Left lung (tissue), 10 donors: ENCODE results near the gene APOBEC3B. TPM values are rescaled to one million over a fixed set of nuclear protein-coding genes. Genes with fewer than 3 reads are reported as not detected.

Experiments
- ATAC-seq: fragments of 200-7000 bp; cut with Tn5 transposase; one replicate; pipeline ENCODE4 v1.9.1; 2020; ENCODE audit warnings: moderate library complexity
- DNase-seq, 4 donors: peaks; one replicate each; pipeline ENCODE4 v3.0.0-alpha.2; 2013 to 2020
- H3K27ac ChIP-seq, 2 donors: fragments of 200-600 bp; sonication (generic) in 1 of 2; one replicate each; pipeline versions ENCODE4 v1.5.0 to v1.8.0; 2020 to 2021
- H3K27me3 ChIP-seq, 2 donors: fragments of 200-600 bp; sonication (generic) in 1 of 2; one replicate each; pipeline versions ENCODE4 v1.5.0 to v1.8.0; 2020 to 2021
- H3K36me3 ChIP-seq, 2 donors: fragments of 200-600 bp; sonication (generic) in 1 of 2; one replicate each; pipeline versions ENCODE4 v1.5.0 to v1.8.0; 2020 to 2021
- H3K4me1 ChIP-seq, 2 donors: fragments of 200-600 bp; one replicate each; pipeline ENCODE4 v1.8.0; 2021
- H3K4me3 ChIP-seq, 2 donors: fragments of 200-600 bp; sonication (generic) in 1 of 2; one replicate each; pipeline versions ENCODE4 v1.5.0 to v1.8.0; 2020 to 2021; ENCODE audit warnings: mild to moderate bottlenecking in 1 of 2
- H3K9me3 ChIP-seq, 2 donors: fragments of 200-600 bp; sonication (generic) in 1 of 2; one replicate each; pipeline versions ENCODE4 v1.5.0 to v1.8.0; 2020 to 2021
- intact Hi-C, 2 donors: fragments of 100-400 bp; cut with DNase I; formaldehyde crosslinking; loops; one replicate each; pipeline versions ENCODE4 v1.11.2 to v1.14.2; 2022
- polyA plus RNA-seq, 6 donors: library from polyadenylated mRNA; unstranded; fragments of 120-200 nt; gene quantifications; one replicate each; pipeline ENCODE4 v1.2.1, GENCODE V29; 2013; ENCODE audit not compliant: insufficient read length in 6 of 6
- total RNA-seq, 2 donors: library from RNA; stranded (reverse); fragmentation: NEBNext Ultra II Directional; extraction: Animal tissue kit (Norgen Biotek cat#: 25700); gene quantifications; one replicate each; pipeline ENCODE4 v1.2.1, GENCODE V29; 2021
- TF ChIP-seq, protein P1 (sequence below), 2 donors: fragments of 200-600 bp; sonication (generic) in 1 of 2; IDR thresholded peaks; one replicate each; pipeline versions ENCODE4 v1.5.0 to v1.8.0; 2021; ENCODE audit warnings: antibody characterized with exemption in 2 of 2
- donor health status: DM: no; HTN: yes; CAD: no.
- donor health status: DM: no; HTN: no; CAD: no.

Gene APOBEC3B
- total and polyA plus RNA-seq, 8 donors: 1.9 to 9.8 (median 7.2) TPM

DNA sequence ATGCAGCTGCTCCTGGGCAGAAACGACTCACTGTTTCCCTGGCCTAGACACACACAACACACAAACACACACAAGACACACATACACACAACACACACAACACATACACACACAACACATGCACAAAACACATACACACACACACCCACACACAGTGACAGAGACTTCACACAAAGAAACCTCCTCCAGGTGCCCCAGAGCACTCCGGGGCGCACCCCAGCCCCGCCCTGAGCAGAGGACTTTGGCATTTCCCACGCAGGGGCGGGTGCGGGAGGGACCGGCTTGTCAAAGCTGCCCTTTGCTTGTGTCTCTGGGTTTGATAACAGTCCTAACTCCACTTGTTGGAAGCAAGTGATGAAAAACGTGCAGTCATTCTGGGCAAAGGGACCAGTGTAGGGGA, 18.3 kb upstream of the APOBEC3B start:
- Histone ChIP-seq H3K27me3 (no peaks in the 10 kb centered on the region), H3K9me3 (no peaks in the 10 kb centered on the region), H3K36me3 (no peaks in the 10 kb centered on the region), H3K4me3 (no peak overlapping the region), H3K4me1 (peaks cover 0 to 30% of the 10 kb centered on the region in 2 donors), H3K27ac (no peak overlapping the region)
- TF ChIP-seq, protein P1, sequence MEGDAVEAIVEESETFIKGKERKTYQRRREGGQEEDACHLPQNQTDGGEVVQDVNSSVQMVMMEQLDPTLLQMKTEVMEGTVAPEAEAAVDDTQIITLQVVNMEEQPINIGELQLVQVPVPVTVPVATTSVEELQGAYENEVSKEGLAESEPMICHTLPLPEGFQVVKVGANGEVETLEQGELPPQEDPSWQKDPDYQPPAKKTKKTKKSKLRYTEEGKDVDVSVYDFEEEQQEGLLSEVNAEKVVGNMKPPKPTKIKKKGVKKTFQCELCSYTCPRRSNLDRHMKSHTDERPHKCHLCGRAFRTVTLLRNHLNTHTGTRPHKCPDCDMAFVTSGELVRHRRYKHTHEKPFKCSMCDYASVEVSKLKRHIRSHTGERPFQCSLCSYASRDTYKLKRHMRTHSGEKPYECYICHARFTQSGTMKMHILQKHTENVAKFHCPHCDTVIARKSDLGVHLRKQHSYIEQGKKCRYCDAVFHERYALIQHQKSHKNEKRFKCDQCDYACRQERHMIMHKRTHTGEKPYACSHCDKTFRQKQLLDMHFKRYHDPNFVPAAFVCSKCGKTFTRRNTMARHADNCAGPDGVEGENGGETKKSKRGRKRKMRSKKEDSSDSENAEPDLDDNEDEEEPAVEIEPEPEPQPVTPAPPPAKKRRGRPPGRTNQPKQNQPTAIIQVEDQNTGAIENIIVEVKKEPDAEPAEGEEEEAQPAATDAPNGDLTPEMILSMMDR (IDR thresholded peaks at IDR 0.05): no peak
- DNase-seq (no peak), ATAC-seq (peak; percentile 70)
- intact Hi-C loops: no loop called here

DNA sequence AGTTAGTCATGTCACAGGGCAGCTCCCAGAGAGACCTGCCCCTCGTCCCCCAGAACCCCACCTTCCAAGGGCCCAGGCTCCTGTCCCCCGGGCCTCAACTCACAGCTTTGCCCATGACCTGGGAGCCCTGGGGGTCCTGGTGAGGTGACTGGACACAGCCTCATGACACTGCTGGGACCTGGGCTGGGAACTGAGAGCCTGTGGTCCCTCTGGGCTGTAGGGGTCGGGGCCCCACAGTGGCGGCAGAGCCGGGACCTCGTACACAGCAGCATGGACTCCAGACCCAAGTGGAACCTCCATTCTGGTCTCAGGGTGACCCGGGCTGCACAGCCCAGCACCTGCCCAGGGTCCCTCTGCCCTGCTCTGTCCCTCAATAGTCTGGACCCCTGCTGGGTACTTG, 17.8 kb upstream of the APOBEC3B start:
- peaks cover 0 to 26% of the 10 kb centered on the region in 2 donors for H3K4me1 ChIP-seq
- no peak overlapping the region for H3K27ac ChIP-seq
- no peaks in the 10 kb centered on the region for H3K27me3 ChIP-seq
- no peaks in the 10 kb centered on the region for H3K9me3 ChIP-seq
- ATAC-seq (no peak), DNase-seq (no peak)
- no peak overlapping the region for H3K4me3 ChIP-seq
- intact Hi-C loops: no loop called here
- TF ChIP-seq, protein P1 (IDR thresholded peaks at IDR 0.05): no peak
- H3K36me3 ChIP-seq: no peaks in the 10 kb centered on the region

DNA sequence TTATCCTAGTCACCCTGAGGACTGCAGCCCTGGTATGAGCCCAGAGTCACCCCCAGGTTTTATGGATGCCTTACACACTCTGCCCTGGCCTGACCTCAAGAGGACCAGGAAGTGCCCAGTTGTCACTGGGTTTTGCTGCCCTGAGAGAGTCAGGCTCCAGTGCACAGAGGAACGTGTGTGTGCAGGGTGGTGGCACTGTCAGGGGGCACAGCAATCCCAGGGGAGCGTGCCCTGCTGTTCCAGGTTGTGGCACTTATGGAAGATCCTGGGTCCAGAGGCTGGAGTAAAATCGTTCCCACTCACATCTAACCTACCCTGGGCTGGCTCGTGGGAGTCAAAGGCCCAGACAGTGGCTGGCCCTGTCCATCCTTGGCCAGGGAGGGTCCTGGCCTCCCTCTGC, 17.2 kb upstream of the APOBEC3B start:
- H3K27me3 ChIP-seq: no peaks in the 10 kb centered on the region
- H3K9me3 ChIP-seq: no peaks in the 10 kb centered on the region
- H3K4me1 ChIP-seq: peaks cover 0 to 22% of the 10 kb centered on the region in 2 donors
- intact Hi-C loops: no loop called here
- DNase-seq (no peak), ATAC-seq (no peak)
- H3K4me3 ChIP-seq: no peak overlapping the region
- no peaks in the 10 kb centered on the region for H3K36me3 ChIP-seq
- TF ChIP-seq, protein P1 (IDR thresholded peaks at IDR 0.05): no peak
- no peak overlapping the region for H3K27ac ChIP-seq

DNA sequence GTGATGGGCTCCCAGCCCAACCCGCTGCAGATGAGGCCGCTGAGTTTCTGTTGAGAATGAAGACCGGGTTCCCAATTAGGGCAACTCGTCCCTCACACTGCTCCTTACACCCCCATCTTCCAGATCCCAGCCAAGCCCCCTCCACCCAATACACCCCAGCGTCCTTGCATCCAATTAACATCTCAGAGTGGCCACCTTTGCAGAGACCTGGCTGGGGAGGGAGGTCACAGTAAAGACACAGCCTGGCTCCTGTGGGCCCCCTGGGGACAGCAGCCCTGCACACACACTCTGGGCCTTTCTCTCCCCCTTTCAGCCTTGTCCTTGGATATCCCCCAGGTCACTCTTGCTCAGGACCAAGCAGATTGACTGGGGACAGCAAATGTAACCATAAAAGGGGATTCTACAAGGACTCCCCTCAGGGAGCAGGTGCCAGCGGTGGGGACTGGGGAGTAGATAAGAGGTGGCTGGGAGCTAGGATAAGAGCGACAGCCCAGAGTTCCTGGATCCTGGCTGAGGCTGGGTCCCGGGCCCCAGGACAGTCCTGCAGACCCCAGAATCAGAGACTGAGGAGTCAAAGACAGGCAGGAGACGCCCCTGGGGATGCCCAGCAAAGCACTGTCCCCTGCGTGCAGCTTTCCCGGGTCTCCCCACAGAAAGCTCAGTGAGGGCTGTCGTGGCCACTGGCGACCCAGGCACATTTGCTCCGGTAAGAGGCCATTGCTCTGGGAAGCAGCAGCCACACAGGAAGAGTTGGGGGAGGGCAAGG, 16.4 kb upstream of the APOBEC3B start:
- Histone ChIP-seq H3K27ac (no peak overlapping the region), H3K36me3 (no peaks in the 10 kb centered on the region), H3K9me3 (no peaks in the 10 kb centered on the region), H3K4me1 (peaks cover 0 to 22% of the 10 kb centered on the region in 2 donors), H3K27me3 (no peaks in the 10 kb centered on the region), H3K4me3 (no peak overlapping the region)
- no peak for DNase-seq
- TF ChIP-seq, protein P1 (IDR thresholded peaks at IDR 0.05): no peak
- ATAC-seq: no peak
- intact Hi-C loops: no loop called here

DNA sequence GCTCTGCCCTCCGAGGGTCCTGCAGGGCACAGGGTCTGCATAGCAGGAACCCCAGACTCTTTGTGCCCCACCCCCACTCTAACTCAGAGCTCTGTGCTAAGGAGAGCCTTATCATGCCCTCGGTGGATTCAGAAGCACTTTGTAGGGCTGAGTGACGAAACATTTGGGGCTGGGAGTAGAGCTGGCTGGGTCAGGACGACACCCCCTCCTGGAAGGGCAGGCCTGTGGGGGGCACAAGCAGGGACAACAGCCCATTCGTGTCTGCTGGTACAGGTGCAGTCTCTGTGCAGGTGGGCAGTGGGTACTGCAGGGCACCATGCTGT, 15.8 kb upstream of the APOBEC3B start:
- DNase-seq: no peak
- H3K4me3 ChIP-seq: no peak overlapping the region
- peaks cover 0 to 22% of the 10 kb centered on the region in 2 donors for H3K4me1 ChIP-seq
- no peaks in the 10 kb centered on the region for H3K27me3 ChIP-seq
- no peak overlapping the region for H3K27ac ChIP-seq
- intact Hi-C loops: no loop called here
- TF ChIP-seq, protein P1 (IDR thresholded peaks at IDR 0.05): no peak
- H3K9me3 ChIP-seq: no peaks in the 10 kb centered on the region
- no peak for ATAC-seq
- H3K36me3 ChIP-seq: no peaks in the 10 kb centered on the region
